HG03521 (cell line): ENCODE data around the gene FGR.

ENCODE experiments used
- ATAC-seq: cut with Tn5 transposase; IDR thresholded peaks from one replicate; pipeline ENCODE4 v1.9.1; 2021; ENCODE audit warnings: mild to moderate bottlenecking, moderate library complexity; ENCODE audit not compliant: unreplicated experiment

The FGR gene

DNA sequence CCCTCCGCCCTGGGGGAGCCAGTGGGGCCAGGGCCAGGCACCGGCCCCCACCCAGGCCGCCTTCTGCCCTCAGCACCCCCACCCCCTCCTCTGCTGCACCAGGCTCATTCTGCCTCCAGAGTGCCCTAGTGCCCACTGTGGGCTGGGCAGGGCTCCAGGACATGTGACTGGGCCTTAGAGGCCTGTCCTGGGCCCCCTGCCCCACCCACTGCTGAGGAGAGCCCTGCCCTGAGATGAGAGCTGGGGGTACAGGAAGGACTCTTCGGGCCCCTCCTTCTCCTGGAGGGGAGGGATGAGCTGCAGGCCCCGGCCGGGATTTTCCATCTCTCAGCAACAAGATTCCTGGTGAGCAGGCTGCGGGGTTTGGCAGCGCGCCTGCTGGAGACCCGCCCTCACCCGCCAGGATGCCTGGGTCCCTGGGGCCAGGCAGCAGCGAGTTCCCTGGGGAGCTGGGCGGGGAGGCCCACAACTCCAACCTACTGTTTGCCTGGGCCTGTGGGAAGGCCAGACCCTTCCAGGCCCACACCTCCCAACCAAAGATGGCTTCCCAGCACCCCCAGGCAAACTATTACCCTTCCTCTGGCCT is 45.1 kb downstream of the FGR start:
- no peak for ATAC-seq

DNA sequence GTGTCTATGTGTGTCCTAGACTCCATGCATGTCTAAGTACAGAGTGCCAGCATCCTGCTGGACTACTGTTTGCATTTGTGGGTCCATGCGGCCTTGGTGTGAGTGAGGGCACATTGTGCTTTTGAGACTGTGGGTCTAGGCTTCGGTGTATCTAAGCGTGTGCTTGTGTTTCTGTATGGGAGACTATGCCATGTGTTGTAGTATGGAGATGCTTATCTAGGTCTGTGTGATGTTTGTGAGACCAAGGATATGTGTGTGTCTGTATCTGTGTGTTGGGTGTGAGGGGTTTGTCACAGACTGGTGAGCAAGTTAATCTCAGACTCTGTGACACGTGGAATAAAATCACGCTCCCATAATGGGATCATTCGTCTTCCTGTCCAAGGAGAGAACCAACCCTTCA is 45.5 kb downstream of the FGR start:
- no peak for ATAC-seq

DNA sequence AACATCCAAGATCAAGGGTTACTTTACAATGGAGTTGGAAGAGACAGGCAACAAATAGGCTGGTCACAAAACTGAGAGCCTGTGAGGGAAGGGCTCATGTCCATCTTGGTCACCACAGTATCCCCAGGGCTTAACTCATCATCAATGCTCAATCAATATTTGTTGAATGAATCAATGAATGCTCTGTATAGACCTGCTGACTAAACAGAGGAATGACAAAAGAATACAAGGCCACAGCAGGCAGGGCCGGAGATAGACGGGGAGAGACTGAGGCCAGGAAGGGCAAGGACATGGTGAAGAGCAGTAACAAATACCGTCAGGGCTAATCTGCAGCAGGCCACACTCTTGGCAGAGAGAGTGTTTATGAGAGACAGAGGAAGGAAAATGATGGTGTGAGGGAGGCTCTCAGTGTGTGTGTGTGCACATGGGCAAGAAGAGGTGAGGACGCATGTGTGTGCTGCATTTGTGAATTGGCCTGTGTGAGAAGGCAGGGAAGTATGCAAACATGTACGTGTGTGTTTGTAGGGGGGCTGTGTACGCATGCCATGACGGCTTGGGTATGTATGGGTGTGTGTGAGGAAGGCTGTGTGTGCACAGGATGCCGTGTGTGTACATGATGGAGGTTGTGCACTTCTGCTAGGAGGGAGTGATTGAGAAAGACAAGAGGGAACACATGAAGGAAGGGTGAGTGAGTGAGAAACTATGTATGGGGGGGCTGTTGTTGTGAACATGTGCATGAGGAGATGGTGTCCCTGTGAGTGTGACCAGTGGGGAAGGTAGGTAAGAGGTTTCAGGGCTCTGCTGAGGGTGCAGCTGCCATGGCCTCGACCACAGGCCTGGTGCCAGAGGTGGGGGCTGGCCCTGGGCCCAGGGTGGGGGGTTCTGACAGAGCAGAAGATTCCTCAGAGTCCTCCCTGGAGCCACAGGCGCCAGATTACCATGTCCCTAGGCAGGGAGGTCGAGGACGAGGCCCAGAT is 46.4 kb downstream of the FGR start:
- ATAC-seq = no peak

DNA sequence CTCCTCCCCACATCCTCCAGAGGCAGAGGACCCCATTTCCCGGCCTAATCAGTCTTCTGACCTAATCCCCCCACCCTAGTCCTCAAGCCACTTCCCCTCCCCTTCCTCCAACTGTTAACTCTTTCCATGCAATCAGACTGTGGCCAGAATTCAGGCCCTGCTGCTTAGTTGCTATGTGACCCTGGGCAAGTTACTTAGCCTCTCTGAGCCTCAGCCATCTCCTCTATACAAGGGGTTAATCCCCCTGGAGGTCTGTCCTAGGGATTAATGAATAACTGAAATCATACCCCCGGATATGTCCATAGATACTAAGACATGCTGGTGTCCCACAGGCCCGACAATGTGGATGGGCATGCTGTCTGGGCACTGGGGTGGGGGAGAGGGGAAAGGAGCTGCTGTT is 49.3 kb downstream of the FGR start:
- ATAC-seq = no peak

DNA sequence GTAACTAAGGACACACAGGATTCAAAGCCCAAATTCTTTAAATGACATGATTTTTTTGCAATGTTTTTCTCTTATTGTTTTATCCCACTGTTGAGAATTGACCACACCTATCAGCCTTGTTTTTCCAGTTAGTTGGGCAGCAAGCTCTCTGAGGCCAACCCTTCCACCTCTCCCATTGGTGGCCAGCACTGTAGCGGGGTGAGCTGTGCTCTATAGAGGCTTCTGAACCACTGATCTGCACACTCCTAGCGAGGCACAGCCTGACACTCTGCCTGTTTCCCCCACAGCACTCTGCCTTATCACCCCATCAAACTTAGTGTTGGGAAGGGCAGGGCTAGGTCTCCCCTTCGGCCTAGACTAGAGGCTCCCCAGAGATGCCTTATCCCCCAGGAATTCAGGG is 50.5 kb downstream of the FGR start:
- no peak for ATAC-seq

DNA sequence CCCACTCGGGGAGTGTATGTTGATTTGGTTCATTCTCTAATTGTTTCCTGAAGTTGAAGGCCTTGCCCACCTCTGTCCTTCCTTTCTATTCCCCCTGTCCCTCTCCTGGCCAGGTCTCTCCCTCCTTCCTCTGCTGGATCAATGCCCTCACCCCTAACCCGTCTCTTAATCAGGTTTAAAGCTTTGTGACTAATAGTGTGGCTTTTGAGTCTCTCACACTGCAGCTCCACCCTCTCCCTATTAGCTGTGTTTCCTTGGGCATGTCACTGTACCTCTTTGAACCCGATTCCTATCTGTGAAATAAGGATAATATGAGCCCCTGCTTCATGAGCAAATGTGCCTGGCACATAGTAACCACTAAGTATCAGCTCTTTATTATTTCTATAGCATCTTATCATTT is 51.5 kb downstream of the FGR start:
- ATAC-seq = no peak

DNA sequence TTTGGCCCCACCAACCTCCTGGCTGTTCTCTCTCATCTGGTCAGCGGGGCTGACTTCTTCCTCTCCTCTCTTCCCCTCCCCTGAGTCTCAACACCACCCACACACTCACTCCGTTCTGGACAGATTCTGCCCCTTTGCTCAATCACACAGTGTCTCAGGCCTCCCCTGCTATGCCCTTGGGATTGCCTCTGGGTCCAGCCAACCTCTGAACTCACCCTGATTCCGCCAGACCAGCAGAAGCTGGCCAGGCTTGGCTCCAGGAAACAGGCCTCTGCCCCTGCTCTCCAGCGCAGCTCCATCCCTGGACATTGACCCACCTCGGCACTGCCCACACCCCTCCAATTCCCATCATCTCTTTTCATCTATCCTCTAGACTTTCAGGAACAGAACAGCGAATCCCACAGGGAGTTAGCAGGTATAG is 53.2 kb downstream of the FGR start:
- no peak for ATAC-seq

DNA sequence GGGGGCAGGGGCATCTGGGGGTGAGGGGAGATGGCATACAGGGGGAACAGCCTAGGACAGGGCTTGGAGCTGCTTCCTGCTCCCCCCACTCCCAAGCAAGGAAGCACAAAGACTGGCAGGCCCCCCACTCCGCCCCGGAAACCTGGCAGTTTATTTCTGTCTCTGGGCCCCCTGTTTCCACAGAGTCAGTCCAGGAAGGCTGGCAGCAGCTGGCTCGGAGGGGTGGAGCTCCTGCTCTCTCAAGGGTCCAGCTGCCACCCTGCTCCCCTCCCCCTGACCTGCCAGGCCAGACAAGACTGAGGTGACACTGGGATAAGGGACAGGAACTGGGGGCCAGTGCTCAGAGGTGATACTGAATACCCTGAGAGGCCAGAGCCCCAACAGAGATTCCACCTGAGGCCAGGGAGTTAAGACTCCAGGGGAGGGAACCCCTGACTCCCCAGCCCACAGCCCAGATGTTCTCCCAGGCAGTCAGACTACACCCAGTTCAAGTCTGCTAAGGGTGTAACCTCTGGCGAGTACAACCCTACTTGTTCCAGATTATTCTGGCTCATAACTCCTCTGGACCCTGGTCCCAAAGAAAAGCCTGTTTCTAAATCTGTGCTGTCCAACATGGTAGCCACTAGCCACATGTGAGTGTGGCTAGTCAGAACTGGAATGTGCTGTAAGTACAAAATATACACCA is 57.3 kb downstream of the FGR start:
- no peak for ATAC-seq

DNA sequence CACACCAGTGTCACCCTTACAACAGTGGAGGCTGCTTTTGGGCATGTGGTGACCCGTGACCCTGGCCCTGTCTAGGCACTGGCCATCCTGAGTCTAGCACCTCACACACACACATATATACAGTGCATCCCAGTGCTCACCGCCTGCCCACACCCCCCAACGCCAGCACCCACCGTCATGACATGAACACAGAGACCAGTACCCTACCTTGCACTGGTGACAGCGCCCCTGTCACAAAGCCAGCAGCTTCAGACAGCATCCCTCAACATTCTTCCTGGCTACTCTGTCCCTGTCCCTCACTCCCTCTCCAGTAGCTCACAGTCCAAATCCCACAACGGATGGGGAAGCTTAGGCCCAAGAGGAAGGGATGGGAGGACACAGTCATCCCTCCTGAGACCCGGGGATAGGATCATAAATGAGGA is 58.2 kb downstream of the FGR start:
- ATAC-seq = no peak

DNA sequence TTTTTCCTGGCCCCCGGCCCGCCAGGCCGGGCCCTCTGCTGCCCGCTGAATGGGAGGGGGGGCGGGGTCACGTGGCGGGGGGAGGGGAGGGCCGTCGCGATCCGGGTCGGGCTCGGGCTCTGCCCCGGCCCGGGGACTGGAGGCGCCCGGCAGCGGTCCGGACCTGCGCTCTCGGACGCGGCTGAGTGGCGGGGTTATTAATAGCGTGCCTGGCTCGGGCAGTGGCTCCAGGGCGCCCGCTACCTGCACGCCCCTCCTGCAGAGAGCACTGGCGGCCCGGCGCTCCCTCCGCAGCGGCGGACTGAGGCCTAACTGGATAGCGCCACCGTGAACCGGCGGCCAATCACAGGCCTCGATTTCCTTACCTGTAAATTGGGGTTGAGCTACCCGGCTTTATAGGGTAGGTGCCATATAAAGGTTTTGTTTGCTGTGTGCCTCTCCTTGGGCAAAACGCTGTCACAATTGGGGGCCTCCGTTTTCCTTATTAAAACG is 59.1 kb downstream of the FGR start:
- ATAC-seq = no peak

DNA sequence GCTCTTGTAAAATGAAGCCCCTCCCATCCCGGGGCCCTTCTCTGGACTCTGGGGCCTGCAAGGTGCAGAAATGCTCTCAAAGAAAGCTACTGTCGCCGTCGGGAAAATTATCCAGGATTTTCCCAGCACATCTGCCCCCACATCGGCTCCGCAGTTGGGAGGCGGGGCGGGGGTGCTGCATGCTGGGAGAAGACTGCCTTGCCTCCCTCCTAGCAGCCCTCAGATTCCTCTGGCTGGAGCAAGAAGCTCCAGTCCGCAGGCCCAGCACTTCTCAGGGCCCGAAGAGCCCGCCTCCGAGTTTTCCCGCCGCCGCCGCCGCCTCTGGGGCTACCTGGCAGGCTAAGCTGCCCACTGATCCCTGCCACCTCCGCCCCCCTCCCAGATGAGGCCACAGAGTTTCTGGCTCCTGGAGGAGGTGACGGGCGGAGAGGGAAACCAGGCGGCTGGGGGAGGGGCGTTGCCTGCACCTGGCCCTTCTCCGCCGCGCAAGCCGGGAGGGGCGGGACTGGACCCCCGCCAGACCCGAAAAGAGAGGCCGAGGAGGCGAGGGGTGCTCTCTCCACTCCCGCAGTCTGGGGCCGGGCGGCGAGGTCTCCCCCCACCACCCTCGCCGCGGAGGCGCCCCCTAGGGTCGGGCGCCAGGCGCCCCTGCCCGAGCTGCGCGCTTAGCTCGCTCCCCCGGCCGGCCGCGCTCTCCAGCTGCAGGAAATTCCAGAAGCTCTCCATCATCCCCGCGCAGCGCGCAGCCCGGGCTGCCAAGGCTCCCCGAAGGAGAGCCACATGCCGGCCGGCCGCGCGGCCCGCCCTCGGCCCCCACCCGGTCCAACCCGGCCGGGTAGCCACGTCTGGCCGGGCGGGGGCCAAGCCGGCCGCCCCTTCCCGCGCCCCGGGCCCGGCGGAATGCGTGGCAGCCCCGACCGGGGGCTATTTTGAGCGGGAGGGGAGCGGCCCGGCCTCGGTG is 59.8 kb downstream of the FGR start:
- ATAC-seq = no peak

DNA sequence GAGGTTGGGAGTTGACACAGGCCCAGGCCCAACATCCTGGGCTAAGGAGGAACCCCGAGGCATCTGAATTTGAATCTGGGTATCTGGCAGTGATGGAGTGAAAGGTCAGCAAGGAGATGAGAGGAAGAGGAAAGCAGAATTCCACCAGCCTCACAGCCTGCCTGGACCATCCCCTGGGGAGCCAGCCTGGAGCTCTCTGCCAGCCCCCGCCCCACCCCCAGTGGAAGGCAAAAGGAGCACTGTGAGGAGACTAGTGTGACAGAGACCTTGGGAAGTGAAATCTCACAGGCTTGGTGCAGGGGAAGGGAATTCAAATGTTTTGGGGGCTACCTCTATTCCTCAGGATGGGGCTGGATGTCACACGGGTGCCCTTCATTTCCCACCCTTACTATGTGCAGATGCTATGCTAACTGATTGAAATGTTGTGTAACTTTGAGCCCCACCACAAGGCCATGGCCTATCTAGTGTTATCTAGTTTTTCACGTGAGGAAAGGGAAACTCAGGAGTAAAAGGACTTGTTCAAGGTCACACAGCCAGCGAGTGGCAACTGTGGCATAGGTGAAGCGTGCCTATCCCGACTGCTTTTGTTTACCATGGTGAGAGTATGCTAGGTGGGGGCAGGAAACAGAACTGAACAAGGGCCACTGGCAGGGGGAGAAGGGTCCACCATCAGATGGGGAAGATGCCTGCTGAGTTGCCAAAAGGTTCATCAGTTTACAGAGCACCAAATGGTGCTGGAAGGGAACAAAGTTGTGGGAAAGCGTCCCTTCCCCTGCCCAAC is 60.8 kb downstream of the FGR start:
- no peak for ATAC-seq

DNA sequence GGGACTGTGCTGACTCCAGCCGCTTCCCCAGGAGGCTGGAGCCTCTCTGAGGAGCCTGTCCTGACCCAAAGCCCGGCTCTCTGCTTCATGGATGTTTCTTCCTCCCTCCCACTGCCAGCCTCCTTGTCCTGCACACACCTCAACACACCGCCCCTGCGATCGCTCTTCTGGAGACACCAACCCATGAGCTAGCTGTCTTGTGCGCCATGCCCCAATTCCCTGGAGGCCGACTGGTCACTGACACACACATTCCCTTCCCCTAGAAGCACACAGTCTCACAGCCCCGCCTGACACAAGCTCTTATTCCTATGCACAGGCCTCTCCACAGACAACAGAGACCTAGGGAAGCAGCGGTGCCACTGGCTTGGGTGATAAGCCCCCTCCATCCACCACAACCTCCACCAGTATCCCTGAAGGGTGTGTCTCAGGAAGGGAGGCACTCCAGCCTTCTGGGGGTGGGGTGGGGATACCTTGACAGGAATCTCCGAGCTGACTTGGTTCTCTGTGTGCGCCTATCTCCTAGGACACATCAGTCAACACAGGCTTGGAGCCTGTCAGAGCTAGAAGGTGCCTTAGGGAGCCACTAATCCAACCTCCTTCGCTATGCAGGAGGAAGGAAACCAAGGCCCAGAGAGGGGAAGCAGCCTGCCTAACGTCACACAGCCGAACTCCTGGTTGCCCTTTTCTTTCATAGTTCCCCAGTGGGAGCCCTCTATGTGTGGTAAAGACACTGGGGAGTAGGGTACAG is 62.1 kb downstream of the FGR start:
- no peak for ATAC-seq

DNA sequence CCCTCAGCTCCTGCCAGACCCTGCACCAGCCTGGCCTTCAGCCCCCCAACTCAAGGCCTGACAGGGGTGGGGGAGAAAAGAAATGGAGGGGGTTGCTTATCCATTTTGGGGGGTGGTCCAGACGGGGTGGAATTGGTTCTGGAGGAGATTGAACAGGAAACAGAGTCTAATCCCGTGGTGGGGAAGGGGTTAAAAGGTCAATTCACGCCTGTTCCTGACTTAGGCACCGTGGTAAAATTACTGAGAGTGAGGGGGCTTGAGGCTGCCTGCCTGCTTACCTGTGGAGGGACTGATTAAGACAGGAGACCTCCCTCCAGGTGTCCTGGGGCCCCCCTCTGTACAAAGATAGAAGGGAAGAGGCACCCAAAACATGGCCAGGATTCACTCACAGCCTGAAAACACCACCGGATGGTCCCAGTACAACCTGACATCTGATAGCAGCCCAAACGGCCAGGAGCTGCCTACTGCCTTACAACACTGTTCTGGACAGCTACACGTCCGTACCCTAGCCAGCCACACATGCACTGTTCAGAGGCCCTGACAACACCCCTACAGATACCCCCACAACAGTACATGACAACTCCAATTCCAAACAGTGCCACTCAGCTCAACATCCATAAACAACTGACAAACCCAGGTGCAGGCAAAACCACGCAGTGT is 62.8 kb downstream of the FGR start:
- ATAC-seq = no peak

DNA sequence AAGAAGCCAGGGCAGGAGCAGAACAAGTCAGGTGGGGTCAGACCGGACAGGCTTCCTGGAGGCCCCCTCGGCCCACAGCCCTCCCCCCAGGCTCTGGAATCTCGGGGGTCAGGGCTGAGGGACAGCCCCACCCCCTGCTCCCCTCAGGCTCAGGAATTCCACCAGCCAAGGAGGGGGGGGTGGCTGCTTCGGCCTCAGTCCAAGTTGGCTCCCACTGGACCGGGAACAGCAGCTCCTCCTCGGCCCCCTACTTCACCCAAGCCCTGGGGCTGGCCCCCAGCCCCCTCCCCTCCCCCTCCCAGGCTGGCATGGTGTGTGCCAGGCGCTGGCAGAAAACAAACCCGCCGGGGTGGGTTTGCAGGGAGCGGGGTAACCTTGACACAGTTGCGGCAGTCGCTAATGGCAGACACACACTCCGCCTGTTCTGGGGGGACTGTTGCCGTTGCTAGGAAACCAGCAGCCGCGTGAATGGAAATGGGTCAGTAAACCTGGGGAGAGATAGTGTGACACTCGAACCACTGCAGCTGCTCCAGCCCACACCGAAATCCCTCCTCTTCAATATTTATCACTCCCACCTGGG is 63.5 kb downstream of the FGR start:
- no peak for ATAC-seq

DNA sequence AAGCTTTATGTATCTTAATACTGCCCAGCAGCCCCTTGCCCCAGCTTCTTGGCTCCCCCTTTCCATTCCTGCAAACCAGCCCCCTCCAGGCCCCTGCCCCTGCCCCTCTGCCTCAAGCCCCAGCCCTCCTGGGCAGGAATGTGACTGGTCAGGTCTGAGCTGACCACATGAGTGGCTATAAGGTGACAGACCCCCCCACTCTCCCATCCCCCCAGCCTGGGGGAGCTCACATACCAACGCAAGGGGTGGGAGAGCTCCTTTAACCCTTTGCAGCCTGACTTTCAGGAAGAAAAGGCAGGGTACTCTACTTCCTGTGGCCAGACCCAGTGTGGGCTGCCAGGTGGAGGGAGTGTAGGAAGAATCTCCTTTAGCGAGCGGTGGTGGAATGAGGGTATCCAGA is 64.2 kb downstream of the FGR start:
- ATAC-seq = no peak

DNA sequence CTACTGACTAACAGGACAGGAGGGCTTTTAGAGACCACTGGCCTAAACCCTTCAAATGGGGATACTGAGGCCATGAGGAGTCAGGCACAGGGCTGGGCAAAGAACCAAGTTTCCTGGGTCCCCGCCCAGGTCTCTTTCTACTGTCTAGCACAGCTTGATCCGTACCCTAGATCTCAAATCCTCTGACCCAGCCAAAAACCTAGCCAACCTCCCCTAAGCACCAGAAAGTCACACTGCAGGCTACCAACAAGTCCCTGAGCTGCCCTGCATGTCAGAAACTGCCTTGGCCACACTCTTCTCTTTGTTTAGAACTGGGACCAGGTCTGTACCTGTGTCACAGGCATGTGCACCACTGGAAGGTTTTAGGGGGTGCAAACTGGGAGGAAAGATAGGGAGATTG is 64.6 kb downstream of the FGR start:
- no peak for ATAC-seq
